Tibial artery (tissue), 4 donors: ENCODE data around the gene SSTR5.

ENCODE experiments used
- DNase-seq, 2 donors: peaks; one replicate each; pipeline ENCODE4 v3.0.0-alpha.2; 2019
- H3K27ac ChIP-seq, 2 donors: fragments of 200-600 bp; sonication (generic) in 1 of 2; 1 replicate in 1 of 2; 2 replicates in 1 of 2; pipeline ENCODE4 v1.5.1; 2018 to 2019; ENCODE audit warnings: mild to moderate bottlenecking in 1 of 2
- H3K27me3 ChIP-seq, 2 donors: fragments of 200-600 bp; sonication (generic) in 1 of 2; one replicate each; pipeline versions ENCODE4 v1.5.1 to v1.6.0; 2016 to 2019
- H3K36me3 ChIP-seq, 3 donors: fragments of 200-600 bp; sonication (generic) in 2 of 3; one replicate each; pipeline ENCODE4 v1.5.1; 2016 to 2019; ENCODE audit warnings: mild to moderate bottlenecking in 2 of 3
- H3K4me1 ChIP-seq, 4 donors: fragments of 200-600 bp; sonication (generic) in 2 of 4; 1 replicate in 3 of 4; 2 replicates in 1 of 4; pipeline ENCODE4 v1.5.1; 2016 to 2019
- H3K4me3 ChIP-seq, 2 donors: fragments of 200-600 bp; sonication (generic) in 1 of 2; 1 replicate in 1 of 2; 2 replicates in 1 of 2; pipeline ENCODE4 v1.5.1; 2018 to 2019; ENCODE audit warnings: mild to moderate bottlenecking in 2 of 2
- H3K9me3 ChIP-seq, 3 donors: fragments of 200-600 bp; sonication (generic) in 1 of 3; one replicate each; pipeline ENCODE4 v1.5.1; 2016 to 2019
- CTCF ChIP-seq, 2 experiments: fragments of 200-600 bp in 1 of 2; fragments of 450-650 bp in 1 of 2; IDR thresholded peaks; one replicate each; pipeline ENCODE4 v1.5.1; 2017 to 2019; ENCODE audit warnings: antibody characterized with exemption in 2 of 2, mild to moderate bottlenecking in 1 of 2, moderate library complexity in 1 of 2
- intact Hi-C: fragments of 100-400 bp; cut with DNase I; formaldehyde crosslinking; loops from one replicate; pipeline ENCODE4 v1.15.0; 2023; ENCODE audit warnings: low total_unique reads

The SSTR5 gene

GRCh38 chr16:1067629-1068028 is 4.9 kb upstream of the SSTR5 start:
- Histone ChIP-seq H3K9me3 (no peaks in the 10 kb centered on the region), H3K27me3 (peaks cover 0 to 99% of the 10 kb centered on the region in 2 donors), H3K27ac (no peak overlapping the region), H3K4me1 (peaks cover 0 to 12% (median 6%) of the 10 kb centered on the region in 4 donors), H3K36me3 (no peaks in the 10 kb centered on the region), H3K4me3 (no peak overlapping the region)
- no peak for TF ChIP-seq CTCF (IDR thresholded peaks at IDR 0.05)
- no peak for DNase-seq
- intact Hi-C loops: no loop called here

GRCh38 chr16:1068451-1068850 is 4.1 kb upstream of the SSTR5 start:
- H3K9me3 ChIP-seq: no peaks in the 10 kb centered on the region
- DNase-seq: no peak

GRCh38 chr16:1069154-1069553 is 3.4 kb upstream of the SSTR5 start:
- TF ChIP-seq CTCF (IDR thresholded peaks at IDR 0.05): no peak
- Histone ChIP-seq H3K36me3 (no peaks in the 10 kb centered on the region), H3K4me3 (no peak overlapping the region), H3K4me1 (peaks cover 0 to 14% (median 7%) of the 10 kb centered on the region in 4 donors), H3K9me3 (no peaks in the 10 kb centered on the region), H3K27me3 (peaks cover 0 to 100% of the 10 kb centered on the region in 2 donors), H3K27ac (no peak overlapping the region)
- intact Hi-C loops: no loop called here
- DNase-seq: no peak

More at GRCh38 chr16:1068451-1068850, 4.1 kb upstream of the SSTR5 start:
- Histone ChIP-seq H3K36me3 (no peaks in the 10 kb centered on the region), H3K4me1 (peaks cover 0 to 14% (median 7%) of the 10 kb centered on the region in 4 donors), H3K27ac (no peak overlapping the region), H3K27me3 (peaks cover 0 to 100% of the 10 kb centered on the region in 2 donors), H3K4me3 (no peak overlapping the region)
- intact Hi-C loops: no loop called here
- no peak for TF ChIP-seq CTCF (IDR thresholded peaks at IDR 0.05)

- peaks cover 0 to 100% of the 10 kb centered on the region in 2 donors for H3K27me3 ChIP-seq
Measured at GRCh38 chr16:1070084-1070863, 2.3 kb upstream of the SSTR5 start.

GRCh38 chr16:1070864-1071408 is 1.6 kb upstream of the SSTR5 start:
- H3K27me3 ChIP-seq: peaks cover 0 to 97% of the 10 kb centered on the region in 2 donors
- H3K4me3 ChIP-seq: no peak overlapping the region
- intact Hi-C loops: no loop called here
- DNase-seq: no peak
- H3K4me1 ChIP-seq: peaks cover 0 to 20% (median 7%) of the 10 kb centered on the region in 4 donors
- no peak overlapping the region for H3K27ac ChIP-seq
- no peak for TF ChIP-seq CTCF (IDR thresholded peaks at IDR 0.05)
- H3K36me3 ChIP-seq: no peaks in the 10 kb centered on the region
- H3K9me3 ChIP-seq: no peaks in the 10 kb centered on the region

More at GRCh38 chr16:1070084-1070863, 2.3 kb upstream of the SSTR5 start:
- no peaks in the 10 kb centered on the region for H3K36me3 ChIP-seq
- intact Hi-C loops: no loop called here
- no peak for DNase-seq
- TF ChIP-seq CTCF (IDR thresholded peaks at IDR 0.05): no peak
- no peak overlapping the region for H3K27ac ChIP-seq
- peaks cover 0 to 16% (median 7%) of the 10 kb centered on the region in 4 donors for H3K4me1 ChIP-seq
- H3K4me3 ChIP-seq: no peak overlapping the region
- no peaks in the 10 kb centered on the region for H3K9me3 ChIP-seq
